ENCODE results near the gene CRELD1.

CRELD1 gene

DNA sequence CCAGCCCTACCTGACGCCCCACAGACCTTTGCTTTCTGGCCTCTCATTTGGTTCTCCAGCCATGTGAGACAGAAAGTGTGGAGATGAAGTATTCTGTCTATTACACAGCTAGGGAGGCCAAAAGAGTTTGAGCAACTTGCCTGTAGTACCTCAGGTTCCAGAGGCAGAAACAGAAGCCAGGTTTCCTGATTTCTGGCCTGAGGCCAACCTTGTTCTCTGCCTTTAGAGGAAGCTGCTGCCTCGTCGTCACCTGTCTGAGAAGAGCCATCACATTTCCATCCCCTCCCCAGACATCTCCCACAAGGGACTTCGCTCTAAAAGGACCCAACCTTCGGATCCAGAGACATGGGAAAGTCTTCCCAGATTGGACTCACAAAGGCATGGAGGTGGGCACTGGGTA is 27.2 kb upstream of the CRELD1 start:
- no peak for DNase-seq

DNA sequence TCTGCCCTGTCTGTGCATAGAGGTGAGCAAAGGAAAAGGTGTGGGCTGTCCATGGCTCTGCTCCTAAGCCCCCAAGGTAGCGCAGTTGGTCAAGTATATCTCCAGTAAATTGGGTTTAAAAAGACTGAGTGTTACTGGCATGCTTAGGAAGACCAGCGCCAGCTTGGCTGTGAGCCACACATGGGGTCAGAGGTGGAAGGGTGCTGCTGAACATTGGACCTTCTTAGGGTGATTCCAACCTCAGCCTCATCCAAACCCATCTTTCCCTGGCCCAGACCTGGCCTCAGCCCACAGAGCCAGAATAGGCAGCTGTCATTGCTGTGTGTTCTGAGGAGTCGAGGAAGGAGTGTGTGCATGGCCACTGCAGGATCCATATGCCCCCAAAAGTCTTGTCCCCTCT is 25.3 kb upstream of the CRELD1 start:
- DNase-seq: no peak

DNA sequence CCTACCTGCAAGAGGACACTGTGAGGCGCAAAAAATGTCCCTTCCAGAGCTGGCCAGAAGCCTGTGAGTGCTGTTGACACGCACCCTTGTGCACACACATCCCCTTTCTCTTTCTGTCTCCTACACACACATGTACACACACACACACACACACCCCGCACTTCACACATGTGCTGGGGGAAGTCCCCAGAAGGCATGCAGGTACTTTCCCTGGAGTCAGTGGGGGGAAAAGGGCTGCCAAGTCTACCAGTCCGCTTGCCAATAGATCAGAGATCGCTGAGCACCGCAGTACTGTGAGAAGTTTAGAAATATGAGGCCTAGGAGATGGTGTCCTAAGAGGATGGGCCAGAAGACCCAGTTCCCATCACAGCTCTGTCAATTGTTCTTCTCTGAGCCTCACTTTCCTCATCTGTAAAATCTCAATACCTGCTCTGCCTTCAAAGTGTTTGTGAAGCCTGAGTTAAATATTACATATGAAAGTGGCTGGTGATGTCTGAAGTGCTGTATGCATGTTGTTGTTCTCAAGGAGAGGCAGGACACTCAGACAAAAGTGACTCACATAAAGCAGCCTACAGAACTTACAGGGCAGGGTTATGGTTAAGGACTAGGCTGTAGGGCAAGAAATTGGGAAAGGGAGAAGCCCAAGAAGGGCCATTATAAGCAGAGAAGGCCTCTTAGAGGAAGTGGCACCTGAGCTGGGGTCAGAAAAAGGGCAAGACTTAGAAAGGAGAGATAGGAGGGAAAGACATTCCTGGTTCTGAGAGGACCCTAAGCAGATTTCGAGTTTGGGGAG is 24.2 kb upstream of the CRELD1 start:
- peak in 1 of 4 experiments; percentile 20 for DNase-seq

DNA sequence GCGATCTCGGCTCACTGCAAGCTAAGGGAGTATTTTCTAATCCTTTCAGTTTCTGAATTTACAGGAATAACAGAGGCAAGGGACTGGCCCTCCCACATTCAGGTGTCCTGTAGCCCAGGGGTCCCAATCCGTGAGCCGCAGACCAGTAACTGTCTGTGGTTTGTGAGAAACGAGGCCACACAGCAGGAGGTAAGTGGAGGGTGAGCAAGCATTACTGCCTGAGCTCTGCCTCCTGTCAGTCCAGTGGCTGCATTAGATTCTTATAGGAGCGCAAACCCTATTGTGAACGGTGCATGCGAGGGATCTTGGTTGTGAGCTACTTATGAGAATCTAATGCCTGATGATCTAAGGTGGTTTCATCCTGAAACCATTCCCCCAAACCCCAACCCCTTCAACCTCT is 21.8 kb upstream of the CRELD1 start:
- DNase-seq: no peak

DNA sequence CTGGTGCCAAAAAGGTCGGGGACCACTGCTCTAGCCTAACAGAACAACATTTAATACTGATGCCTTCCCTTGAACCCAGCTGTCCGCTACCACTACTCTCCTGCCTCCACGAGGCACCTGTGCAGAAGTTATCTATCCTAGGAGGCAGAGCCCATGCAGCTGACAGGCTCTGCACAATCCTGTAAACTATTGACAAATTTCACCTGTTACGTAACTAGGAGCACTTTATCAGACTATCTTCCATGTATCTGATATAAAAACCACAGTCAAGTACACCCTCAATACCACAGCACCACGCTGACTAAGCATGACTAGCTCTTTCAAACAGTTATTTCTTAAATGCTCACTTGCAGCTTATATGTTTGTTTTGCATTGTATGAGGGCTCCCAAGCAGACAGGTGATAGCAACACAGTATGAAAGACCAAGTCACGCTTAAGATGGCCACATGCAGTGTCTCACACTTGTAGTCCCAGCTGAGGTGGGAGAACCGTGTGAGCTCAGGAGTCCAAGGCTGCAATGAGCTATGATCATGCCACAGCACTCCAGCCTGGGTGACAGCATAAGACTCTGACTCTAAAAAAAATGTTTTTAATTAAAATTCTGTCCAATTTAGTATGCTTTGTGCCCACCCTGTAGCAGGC is 21.2 kb upstream of the CRELD1 start:
- DNase-seq: no peak

DNA sequence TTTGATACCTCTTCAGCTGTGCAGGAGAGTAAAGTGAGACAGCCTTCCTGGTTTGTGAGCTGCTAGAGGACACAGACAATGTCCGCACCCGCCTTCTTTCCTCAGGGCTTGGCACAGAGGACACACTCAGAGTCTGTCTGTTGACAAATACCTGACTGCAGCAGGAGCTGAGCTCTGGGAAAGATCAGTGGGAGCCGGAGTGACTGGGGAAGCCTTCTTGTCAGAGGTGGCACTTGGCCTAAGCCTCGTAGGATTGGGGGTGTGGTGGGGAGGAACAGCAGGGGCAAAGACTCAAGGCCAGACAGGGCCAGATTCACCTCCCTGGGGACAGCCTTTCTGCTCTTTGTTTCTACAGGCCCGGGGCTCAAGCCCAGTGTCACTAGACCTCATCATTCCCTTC is 20.0 kb upstream of the CRELD1 start:
- DNase-seq: no peak

DNA sequence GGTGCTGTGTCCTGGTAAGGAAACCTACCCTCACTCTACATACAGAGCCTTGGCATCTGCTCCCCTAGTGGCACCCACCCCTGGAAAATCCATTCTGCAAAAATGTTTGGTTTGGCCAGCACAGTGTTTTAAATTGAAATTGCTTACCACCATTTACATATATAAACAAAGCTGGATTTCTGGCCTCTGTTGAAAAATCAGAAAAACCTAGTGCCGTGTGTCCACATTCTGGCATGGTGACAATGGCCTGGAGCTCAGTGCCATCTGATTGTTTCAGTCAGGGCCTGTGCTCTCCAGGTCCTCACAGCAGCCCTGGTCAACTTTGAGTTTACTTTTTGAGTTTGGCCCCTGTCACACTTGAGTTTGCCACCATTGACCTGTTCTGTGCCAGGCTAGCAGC is 19.6 kb upstream of the CRELD1 start:
- DNase-seq: no peak

DNA sequence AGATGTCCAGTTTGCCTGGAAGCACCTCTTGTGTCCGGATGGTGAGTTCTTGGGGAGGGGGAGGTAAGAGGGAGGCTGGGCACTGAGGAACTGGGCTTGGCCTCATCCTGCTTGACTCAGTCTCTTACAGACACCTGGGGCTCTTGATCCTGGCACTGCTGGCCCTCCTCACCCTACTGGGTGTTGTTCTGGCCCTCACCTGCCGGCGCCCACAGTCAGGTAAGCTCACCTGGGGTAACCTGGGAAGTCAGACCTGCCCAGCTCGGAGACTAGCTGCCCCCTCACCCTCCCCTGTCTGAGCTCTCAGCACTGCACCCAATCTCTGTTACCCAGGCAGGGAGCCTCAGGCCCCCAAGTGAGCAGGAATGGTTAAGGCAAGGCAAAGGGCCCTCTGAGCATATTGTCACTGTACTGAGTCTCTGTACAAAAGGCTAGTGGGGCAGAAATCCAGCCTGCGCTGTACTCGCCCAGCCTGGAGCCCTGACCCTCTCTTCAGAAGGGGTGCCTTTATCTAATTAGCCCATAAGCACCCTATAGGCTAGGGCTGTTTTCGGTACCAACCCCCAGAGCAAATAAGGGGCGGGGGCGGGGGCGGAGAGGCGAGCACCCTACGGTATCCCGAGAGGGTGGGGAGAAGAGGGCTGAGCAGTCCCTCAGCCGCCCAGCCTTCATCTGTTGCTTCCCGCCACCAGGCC is 18.9 kb upstream of the CRELD1 start:
- no peak for DNase-seq

DNA sequence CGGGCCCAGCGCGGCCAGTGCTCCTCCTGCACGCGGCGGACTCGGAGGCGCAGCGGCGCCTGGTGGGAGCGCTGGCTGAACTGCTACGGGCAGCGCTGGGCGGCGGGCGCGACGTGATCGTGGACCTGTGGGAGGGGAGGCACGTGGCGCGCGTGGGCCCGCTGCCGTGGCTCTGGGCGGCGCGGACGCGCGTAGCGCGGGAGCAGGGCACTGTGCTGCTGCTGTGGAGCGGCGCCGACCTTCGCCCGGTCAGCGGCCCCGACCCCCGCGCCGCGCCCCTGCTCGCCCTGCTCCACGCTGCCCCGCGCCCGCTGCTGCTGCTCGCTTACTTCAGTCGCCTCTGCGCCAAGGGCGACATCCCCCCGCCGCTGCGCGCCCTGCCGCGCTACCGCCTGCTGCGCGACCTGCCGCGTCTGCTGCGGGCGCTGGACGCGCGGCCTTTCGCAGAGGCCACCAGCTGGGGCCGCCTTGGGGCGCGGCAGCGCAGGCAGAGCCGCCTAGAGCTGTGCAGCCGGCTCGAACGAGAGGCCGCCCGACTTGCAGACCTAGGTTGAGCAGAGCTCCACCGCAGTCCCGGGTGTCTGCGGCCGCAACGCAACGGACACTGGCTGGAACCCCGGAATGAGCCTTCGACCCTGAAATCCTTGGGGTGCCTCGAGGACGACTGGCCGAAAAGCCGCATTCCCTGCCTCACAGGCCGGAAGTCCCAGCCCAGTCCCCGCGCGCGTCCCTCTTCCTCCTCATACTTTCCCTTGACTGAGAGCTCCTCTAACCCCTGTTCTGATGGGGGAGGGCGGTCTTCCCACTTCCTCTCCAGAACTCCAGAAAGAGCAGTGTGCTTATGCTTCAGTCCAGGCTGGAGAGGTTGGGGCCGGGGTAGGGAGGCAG is 18.1 kb upstream of the CRELD1 start:
- DNase-seq: peak; percentile 71 to 90 (median 82)

DNA sequence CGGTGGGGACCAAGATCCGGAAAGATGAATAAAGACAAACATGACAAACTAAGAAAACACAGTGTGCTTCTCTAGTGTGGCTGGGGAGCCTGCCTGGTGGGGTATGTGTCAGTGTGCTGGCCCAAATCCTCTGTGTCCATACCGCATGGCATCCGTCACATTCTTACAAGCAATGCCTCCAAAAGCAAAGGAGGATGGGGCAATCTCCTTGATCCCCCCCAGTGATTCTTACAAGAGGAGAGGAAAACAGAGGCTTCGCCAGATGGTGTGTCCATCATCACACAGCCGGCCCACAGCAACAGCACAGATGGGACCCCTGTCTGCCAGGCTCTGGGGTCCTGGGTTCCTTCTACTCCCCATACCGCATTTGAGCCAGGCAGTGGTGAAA is 17.3 kb upstream of the CRELD1 start:
- DNase-seq: no peak

DNA sequence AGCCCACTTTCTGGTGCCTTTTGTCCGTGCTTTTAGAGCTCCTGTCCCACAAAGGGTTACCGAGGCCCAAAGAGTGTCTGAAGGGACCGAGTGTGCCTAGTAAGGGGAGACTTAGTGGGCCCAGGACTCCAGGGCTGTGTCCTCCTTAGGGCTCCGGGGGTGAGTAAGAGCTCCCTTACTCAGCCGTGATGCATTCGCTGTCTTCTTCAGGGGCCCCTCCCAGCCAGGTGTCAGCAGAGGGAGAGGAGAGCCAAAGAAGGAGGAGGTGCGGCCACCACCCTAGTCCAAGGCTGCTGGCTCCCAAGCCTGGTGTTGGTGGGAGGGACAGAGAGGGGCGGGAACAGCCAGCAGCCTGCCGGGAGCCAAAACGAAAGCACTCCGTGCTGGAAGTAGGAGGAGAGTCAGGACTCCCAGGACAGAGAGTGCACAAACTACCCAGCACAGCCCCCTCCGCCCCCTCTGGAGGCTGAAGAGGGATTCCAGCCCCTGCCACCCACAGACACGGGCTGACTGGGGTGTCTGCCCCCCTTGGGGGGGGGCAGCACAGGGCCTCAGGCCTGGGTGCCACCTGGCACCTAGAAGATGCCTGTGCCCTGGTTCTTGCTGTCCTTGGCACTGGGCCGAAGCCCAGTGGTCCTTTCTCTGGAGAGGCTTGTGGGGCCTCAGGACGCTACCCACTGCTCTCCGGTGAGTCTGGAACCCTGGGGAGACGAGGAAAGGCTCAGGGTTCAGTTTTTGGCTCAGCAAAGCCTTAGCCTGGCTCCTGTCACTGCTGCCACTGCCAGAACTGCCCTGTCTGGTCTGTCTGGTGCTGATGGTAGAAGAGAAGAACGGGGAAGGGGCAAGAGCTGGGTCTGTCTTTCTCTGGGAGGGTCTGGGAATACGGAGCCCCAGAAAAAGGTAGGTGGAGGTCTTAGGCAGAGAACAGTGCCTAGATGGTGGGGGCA is 16.6 kb upstream of the CRELD1 start, which contains the start of gene IL17RC:
IL17RC (plus strand) TSS at position 365 of the 947 bp plus-strand sequence; CDS start at position 583, 218 bp downstream.
- peak; percentile 73 to 87 (median 80) for DNase-seq

DNA sequence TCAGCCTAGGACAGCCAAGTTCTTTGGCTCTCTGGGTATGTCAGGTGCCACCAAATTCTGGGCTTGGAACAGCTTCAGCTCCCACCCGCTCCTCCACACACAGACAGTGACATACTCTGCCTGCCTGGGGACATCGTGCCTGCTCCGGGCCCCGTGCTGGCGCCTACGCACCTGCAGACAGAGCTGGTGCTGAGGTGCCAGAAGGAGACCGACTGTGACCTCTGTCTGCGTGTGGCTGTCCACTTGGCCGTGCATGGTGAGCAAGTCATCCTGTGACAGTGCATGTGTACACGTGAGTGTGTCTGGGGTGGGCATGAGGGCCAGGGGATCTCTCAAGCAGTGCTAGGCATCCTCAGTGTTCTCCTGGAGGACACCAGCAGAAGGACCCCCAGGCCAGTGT is 15.8 kb upstream of the CRELD1 start:
- no peak for DNase-seq

DNA sequence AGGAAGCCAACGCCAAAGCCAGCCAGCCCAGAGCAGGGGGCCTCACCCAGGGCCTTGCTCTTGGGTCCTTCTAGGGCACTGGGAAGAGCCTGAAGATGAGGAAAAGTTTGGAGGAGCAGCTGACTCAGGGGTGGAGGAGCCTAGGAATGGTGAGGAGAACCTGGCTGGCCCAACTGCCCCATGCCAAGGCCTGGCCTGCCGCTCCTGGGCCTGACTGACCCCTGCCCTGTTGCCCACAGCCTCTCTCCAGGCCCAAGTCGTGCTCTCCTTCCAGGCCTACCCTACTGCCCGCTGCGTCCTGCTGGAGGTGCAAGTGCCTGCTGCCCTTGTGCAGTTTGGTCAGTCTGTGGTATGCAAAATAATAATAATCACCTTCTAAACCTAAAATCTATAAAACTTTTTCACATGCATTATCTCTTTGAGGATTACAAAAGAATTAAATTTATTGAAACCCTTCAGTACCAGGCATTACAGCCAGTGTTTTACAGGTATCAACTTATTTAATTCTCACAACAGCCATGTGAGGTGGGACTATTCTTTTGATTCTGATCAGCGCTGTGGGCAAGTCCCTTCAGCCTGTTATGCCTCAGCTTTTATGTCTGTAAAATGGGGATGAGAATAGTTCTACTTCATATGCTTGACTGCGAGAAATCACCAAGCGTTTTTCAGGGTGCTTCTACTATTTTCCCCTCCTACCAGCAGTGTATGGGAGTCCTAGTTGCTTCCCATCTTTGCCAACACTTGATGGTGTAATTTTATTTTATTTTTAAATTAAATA is 15.2 kb upstream of the CRELD1 start:
- DNase-seq: no peak

DNA sequence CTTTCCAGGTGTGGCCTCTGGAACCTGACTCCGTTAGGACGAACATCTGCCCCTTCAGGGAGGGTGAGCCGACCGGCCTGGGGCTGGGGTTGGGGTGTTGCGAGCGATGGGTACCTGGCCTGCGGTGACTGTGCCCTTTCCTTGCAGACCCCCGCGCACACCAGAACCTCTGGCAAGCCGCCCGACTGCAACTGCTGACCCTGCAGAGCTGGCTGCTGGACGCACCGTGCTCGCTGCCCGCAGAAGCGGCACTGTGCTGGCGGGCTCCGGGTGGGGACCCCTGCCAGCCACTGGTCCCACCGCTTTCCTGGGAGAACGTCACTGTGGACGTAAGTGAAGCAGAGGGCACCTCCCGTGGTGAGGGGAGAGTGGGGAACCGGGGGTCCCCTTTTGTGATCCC is 5.5 kb upstream of the CRELD1 start:
- no peak for DNase-seq

DNA sequence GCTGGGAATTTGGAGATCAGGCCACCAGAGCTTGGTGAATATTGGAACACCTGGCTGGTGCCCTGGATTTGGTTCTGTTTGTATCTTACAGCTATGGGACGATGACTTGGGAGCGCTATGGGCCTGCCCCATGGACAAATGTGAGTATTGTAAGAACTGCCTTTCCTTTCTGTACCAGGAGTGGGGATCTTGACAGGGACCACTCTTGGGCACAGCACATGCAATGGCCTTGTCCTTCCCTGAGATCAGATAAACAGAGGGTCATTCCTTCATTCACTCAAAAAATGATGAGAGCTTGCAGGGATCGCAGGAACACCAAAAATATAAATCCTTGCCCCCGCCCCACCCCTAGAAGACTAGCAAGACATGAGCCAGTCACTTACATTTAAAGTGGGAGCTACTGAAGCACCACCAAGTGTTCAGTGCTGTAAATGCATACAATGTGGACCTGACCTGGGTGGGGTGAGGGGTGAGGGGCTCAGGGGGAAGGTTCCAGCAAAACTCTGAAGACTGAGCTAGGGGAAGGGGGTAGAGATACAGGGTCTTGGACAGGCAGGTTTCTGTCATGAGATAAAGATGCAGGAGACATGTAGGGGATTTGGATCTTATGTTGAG is 2.7 kb upstream of the CRELD1 start:
- no peak for DNase-seq

DNA sequence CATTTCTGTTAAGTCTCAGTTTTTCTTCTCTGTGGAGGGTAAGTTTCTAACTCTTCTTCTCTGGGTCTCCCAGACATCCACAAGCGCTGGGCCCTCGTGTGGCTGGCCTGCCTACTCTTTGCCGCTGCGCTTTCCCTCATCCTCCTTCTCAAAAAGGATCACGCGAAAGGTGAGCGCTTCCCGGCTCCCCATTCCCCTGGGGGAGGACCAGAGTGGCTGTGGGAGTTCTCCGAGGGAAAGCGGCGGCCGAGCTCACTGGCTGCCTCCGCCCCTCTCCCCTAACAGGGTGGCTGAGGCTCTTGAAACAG is 1.1 kb upstream of the CRELD1 start:
- DNase-seq: no peak

DNA sequence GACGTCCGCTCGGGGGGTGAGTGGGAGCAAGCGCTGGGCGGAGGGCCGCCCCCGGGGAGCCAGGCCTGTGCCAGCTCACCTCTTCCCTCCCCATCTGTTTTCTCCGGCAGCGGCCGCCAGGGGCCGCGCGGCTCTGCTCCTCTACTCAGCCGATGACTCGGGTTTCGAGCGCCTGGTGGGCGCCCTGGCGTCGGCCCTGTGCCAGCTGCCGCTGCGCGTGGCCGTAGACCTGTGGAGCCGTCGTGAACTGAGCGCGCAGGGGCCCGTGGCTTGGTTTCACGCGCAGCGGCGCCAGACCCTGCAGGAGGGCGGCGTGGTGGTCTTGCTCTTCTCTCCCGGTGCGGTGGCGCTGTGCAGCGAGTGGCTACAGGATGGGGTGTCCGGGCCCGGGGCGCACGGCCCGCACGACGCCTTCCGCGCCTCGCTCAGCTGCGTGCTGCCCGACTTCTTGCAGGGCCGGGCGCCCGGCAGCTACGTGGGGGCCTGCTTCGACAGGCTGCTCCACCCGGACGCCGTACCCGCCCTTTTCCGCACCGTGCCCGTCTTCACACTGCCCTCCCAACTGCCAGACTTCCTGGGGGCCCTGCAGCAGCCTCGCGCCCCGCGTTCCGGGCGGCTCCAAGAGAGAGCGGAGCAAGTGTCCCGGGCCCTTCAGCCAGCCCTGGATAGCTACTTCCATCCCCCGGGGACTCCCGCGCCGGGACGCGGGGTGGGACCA is 632 bp upstream of the CRELD1 start:
- peak; percentile 85 to 94 (median 89) for DNase-seq

DNA sequence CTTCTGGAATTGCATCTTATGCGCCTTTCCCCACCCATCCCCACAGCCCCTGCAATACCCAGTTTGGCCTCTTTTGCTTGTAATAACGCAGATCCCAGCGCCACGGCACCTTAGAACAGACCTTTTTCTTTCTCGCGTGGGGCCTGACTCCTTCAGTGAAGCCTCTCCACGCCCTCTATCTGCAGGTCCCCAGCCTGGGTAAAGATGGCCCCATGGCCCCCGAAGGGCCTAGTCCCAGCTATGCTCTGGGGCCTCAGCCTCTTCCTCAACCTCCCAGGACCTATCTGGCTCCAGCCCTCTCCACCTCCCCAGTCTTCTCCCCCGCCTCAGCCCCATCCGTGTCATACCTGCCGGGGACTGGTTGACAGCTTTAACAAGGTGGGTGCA is 594 bp downstream of the CRELD1 start:
- DNase-seq: peak in 3 of 4 experiments; percentile 22 to 41 (median 37)

DNA sequence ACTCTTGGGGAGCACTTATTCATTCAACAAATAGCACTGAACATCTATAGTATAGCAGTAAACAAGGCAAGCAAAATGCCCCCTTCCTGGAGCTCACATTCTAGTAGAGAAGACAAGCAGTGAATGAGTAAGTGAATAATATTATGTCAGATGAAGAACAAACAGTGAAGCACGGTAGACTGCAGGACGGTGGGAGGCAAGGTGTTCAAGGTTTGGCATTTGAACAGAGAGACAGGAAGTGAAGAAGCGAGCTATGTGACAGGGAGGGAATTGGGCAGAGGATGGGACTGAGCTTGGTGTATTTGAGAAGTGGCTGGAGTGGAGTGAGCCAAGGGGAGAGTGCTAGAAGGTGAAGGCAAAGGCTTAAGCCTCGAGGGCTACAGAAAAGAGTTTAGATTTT is 1.4 kb downstream of the CRELD1 start:
- DNase-seq: no peak

All from suppressor macrophage (primary cell).